Esophagus (tissue), 2 donors: ENCODE results near the gene HMCES. TPM values are rescaled to one million over a fixed set of nuclear protein-coding genes. Genes with fewer than 3 reads are reported as not detected.

Experiments used
- H3K27ac ChIP-seq, 2 donors: one replicate each; pipeline ENCODE4 v1.5.1; 2013; ENCODE audit warnings: low read depth in 2 of 2, mild to moderate bottlenecking in 2 of 2, inconsistent platforms in 1 of 2, low read length in 1 of 2, moderate library complexity in 1 of 2
- H3K27me3 ChIP-seq, 2 donors: one replicate each; pipeline ENCODE4 v1.6.1; 2013; ENCODE audit warnings: low read length in 2 of 2, control low read depth in 1 of 2, mild to moderate bottlenecking in 1 of 2; ENCODE audit not compliant: insufficient read depth in 2 of 2, control insufficient read depth in 1 of 2
- H3K36me3 ChIP-seq, 2 donors: one replicate each; pipeline ENCODE4 v1.6.1; 2013; ENCODE audit warnings: low read length in 1 of 2; ENCODE audit not compliant: control insufficient read depth in 2 of 2, insufficient read depth in 2 of 2
- H3K4me1 ChIP-seq, 2 donors: one replicate each; pipeline ENCODE4 v1.6.1; 2013; ENCODE audit warnings: low read length in 1 of 2; ENCODE audit not compliant: control insufficient read depth in 2 of 2, insufficient read depth in 2 of 2
- H3K4me3 ChIP-seq, 2 donors: one replicate each; pipeline ENCODE4 v1.5.1; 2013; ENCODE audit warnings: low read length in 2 of 2, mild to moderate bottlenecking in 2 of 2, low read depth in 1 of 2, moderate library complexity in 1 of 2
- H3K9me3 ChIP-seq, 2 donors: one replicate each; pipeline ENCODE4 v1.6.1; 2013; ENCODE audit warnings: mild to moderate bottlenecking in 2 of 2, low read depth in 1 of 2, low read length in 1 of 2, moderate library complexity in 1 of 2; ENCODE audit not compliant: control insufficient read depth in 2 of 2, insufficient read depth in 1 of 2
- WGBS, 2 donors: extraction: QIAGEN DNeasy Blood & Tissue Kit; methylation state at CpG; one replicate each; pipeline ENCODE4 v1.1.7; 2013; 5-methylcytosine and 5-hydroxymethylcytosine counted together
- polyA plus RNA-seq, 2 donors: library from polyadenylated mRNA; stranded (reverse); fragments of 200-250 nt; gene quantifications; one replicate each; pipeline ENCODE4 v1.2.3, GENCODE V29; 2013
- donor health status: healthy with polysubstance abuse.
- donor health status: Bipolar disorder and iron deficiency.

The HMCES gene
- polyA plus RNA-seq, 2 donors: 26.3 to 31.3 TPM

DNA sequence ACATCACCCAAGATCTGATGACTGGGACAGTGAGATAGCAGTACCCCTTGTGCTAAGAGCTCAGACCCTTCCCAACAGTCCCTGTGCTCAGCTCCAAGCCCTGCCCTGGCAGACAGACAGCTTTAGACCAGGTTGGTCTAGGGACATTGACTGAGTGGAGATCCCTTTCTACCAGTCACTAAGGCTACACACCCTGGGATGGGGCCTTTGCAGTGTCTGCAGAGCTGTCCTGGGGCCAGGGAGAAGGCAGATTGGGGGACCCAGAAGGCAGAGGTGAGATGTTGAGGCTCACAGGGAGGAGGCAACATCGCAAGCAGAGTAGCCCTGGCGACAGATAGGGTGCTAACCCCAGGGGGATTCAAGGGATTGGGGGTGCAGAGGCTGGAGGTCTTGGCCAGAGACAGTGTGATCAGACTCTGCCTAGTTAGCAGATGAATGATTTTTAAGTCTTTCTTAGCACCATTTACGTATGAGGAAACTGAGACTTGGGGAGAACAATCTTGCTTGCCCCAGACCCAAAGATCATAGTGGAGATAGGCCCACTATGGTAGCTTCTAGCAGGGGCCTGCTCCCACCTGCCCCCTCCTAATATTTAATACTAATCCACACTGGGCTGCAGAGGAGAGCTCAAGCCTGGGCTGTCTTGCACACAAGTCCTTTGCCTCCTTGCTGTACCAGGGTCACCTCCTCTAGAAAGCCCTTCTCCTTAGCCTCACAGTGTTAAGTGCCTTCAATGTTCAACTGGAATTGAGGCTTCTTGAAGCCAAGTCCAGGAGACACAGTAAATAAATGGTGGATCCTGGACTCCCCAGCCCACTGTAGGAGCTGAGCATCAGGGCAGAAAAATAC is 32.6 kb downstream of the HMCES start:
- Histone ChIP-seq H3K4me3 (no peak overlapping the region), H3K36me3 (peaks cover 0 to 2% of the 10 kb centered on the region in 2 donors), H3K4me1 (peaks cover 3 to 17% of the 10 kb centered on the region in 2 donors), H3K9me3 (no peaks in the 10 kb centered on the region), H3K27ac (peak overlapping the region; percentile 83 to 85), H3K27me3 (no peaks in the 10 kb centered on the region)
- WGBS, 2 donors: 90 to 91% methylated on average over 3 of the region's 3 CpGs

- no peaks in the 10 kb centered on the region for H3K9me3 ChIP-seq
These were observed 33.5 kb downstream of the HMCES start for GRCh38 chr3:129312021-129312639.

DNA sequence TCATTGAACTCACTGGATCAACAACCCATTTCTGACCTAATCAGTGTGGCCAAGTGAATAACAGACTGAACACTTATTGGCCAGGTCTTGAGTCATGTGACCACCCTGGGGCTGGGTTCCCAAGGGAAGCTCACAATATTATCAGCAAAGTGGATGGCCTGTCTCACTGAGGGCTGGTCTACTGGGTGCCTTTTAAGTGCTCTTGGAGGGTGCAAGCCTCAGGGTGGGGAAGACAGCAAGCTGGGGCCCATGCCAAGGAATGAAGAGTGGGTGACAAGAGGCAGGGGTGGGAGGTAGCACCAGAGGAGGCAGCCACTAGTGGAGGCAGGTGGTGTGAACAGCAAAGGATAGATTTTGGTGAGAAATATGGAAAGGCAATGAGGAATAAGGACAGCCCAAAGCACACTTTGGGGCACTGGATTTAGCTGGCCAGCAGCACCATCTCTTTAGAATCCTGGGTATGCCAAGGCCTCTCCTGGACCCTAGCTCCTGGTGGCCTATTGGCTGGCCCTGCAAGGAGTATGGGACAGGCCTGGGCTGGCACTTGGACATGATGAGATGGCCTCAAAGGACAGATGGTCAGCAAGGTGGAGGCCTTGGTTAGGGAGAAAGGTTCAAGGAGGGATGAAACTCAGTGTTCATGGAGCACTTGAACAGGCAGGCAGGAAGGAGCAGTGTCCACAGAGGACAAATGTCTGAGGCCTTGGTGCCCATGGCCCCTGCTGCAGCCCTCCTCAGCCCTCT is 34.2 kb downstream of the HMCES start:
- Histone ChIP-seq H3K4me1 (peaks cover 9 to 17% of the 10 kb centered on the region in 2 donors), H3K27ac (peak overlapping the region; percentile 11 to 77)

More at GRCh38 chr3:129312021-129312639, 33.5 kb downstream of the HMCES start:
- whole genome bisulfite sequencing, 2 donors: 69 to 72% methylated on average over 2 of the region's 2 CpGs
- H3K4me3 ChIP-seq: no peak overlapping the region
- H3K36me3 ChIP-seq: peaks cover 0 to 2% of the 10 kb centered on the region in 2 donors
- H3K27ac ChIP-seq: peak overlapping the region in 1 of 2 donors; percentile 23
- peaks cover 8 to 17% of the 10 kb centered on the region in 2 donors for H3K4me1 ChIP-seq
- H3K27me3 ChIP-seq: no peaks in the 10 kb centered on the region

GRCh38 chr3:129313415-129313664 is 34.7 kb downstream of the HMCES start:
- Histone ChIP-seq H3K27me3 (no peaks in the 10 kb centered on the region), H3K9me3 (no peaks in the 10 kb centered on the region), H3K27ac (peak overlapping the region; percentile 77 to 90), H3K4me1 (peaks cover 9 to 17% of the 10 kb centered on the region in 2 donors), H3K4me3 (no peak overlapping the region), H3K36me3 (no peaks in the 10 kb centered on the region)

More for the DNA sequence above, 34.2 kb downstream of the HMCES start:
- Histone ChIP-seq H3K9me3 (no peaks in the 10 kb centered on the region), H3K27me3 (no peaks in the 10 kb centered on the region), H3K36me3 (no peaks in the 10 kb centered on the region), H3K4me3 (no peak overlapping the region)

DNA sequence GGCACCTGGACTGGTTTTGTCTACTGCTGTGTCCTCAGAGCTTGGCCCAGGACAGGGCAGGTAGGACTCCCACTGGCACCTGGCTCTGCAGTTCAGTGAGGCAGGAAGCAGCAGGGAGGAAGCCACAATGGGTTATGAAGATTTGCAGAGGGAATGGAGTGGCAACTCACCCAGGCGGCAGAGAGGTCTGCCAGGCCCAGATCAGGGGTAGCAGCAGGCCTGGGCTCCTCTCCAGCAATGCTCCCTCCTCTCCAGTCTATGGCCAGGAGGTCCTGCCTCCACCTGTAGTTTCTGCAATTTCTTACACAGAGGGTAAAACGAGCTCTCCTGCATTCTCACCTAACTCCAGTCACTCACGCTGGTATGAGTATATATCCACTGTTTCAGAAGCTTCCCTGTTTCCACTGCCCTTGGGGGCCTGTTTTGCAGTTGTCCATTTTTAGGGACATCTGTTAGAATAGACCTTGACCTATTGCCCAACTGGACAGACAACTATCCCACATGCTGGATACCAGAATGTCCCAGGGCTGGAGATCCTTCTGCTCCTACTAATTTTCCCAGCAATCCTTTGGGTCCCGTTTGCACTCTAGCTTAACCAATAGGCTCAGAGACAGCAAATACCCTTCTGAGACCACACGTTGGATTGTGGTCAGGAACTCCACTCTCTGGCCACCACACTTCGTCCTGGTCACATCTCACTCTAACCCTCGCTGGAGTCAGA is 35.2 kb downstream of the HMCES start:
- H3K9me3 ChIP-seq: no peaks in the 10 kb centered on the region
- no peaks in the 10 kb centered on the region for H3K27me3 ChIP-seq
- no peaks in the 10 kb centered on the region for H3K36me3 ChIP-seq
- H3K27ac ChIP-seq: peak overlapping the region; percentile 77 to 90
- peaks cover 9 to 17% of the 10 kb centered on the region in 2 donors for H3K4me1 ChIP-seq
- 36 to 40% methylated on average over 7 of the region's 7 CpGs for WGBS, 2 donors
- peak overlapping the region; percentile 84 to 86 for H3K4me3 ChIP-seq

GRCh38 chr3:129314386-129315222 is 35.9 kb downstream of the HMCES start:
- Histone ChIP-seq H3K4me1 (peaks cover 9 to 17% of the 10 kb centered on the region in 2 donors), H3K4me3 (peak overlapping the region; percentile 84 to 86), H3K27ac (peak overlapping the region; percentile 77 to 90), H3K9me3 (no peaks in the 10 kb centered on the region), H3K27me3 (no peaks in the 10 kb centered on the region), H3K36me3 (no peaks in the 10 kb centered on the region)
- 2% methylated on average over 53 of the region's 53 CpGs for WGBS, 2 donors

DNA sequence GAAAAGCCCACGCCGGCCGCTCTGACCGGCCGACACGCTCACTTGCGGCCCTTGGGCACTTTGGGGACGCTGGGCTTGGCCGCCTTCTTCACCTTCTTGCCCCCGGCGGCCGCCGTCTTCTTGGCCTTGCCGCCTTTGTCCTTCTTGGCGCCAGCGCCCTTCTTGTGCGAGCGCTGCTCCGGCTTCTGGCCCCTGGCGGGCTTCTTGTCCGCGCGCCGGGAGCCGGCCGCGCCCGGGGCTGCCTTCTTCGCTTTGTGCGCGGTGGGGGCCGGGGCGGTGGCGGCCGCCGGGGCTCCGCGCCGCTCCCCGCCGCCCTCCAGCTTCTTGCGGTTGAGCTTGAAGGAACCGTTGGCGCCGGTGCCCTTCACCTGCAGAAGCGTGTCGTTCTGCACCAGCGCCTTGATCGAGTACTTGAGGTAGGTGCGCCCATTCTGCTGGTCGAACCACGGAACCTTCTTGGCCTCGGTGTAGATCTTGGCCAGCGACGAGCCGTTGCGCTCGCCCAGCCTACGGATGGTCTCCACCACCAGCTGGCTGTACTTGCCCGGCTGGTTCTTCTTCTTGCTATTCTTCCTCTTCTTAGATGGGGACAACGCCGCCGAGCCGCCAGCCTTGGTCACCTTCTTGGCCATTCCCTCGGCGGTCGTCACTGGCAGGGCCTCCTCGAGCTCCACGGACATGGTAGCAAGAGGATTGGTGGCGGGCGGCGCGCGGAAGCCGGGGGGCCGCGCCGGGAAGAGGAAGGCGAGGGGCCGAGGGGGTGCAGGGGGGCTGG is 36.7 kb downstream of the HMCES start:
- peaks cover 9 to 14% of the 10 kb centered on the region in 2 donors for H3K4me1 ChIP-seq

GRCh38 chr3:129315998-129316247 is 37.3 kb downstream of the HMCES start:
- peaks cover 0 to 4% of the 10 kb centered on the region in 2 donors for H3K36me3 ChIP-seq
- peak overlapping the region; percentile 77 to 90 for H3K27ac ChIP-seq
- no peaks in the 10 kb centered on the region for H3K27me3 ChIP-seq
- H3K4me1 ChIP-seq: peaks cover 9% of the 10 kb centered on the region in 2 donors
- no peaks in the 10 kb centered on the region for H3K9me3 ChIP-seq
- H3K4me3 ChIP-seq: peak overlapping the region; percentile 84 to 86
- 1% methylated on average over 16 to 34 of the region's 34 CpGs for WGBS, 2 donors

More for the DNA sequence above, 36.7 kb downstream of the HMCES start:
- Histone ChIP-seq H3K27me3 (no peaks in the 10 kb centered on the region), H3K9me3 (no peaks in the 10 kb centered on the region), H3K4me3 (peak overlapping the region; percentile 84 to 86), H3K27ac (peak overlapping the region; percentile 77 to 90), H3K36me3 (no peaks in the 10 kb centered on the region)
- WGBS, 2 donors: 0 to 1% methylated on average over 74 to 80 of the region's 80 CpGs
